Measurements from ENCODE around the gene SH2D4B.

DNA sequence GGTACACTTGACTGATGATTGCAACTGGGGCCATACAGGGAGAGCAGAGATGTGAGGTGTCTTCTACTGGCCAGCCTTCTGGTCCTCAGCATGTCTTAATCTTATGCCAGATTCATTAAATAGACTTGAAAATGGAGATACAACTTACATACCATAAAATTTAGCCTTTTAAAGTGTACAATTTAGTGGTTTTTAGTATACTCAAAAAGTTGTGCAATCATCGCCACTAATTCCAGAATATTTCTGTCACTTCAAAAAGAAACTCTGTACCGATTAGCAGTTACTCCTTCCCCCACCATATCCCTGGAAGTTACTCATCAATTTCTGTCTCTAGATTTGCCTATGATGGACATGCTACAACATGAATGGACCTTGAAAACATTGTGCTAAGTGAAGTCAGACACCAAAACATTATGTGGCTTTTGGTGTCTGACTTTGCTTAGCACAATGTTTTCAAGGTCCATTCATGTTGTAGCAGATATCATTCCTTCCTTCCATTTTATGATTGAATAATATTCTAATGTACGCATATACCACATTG lies 53.0 kb downstream of the SH2D4B start:
- TF ChIP-seq, protein P1, sequence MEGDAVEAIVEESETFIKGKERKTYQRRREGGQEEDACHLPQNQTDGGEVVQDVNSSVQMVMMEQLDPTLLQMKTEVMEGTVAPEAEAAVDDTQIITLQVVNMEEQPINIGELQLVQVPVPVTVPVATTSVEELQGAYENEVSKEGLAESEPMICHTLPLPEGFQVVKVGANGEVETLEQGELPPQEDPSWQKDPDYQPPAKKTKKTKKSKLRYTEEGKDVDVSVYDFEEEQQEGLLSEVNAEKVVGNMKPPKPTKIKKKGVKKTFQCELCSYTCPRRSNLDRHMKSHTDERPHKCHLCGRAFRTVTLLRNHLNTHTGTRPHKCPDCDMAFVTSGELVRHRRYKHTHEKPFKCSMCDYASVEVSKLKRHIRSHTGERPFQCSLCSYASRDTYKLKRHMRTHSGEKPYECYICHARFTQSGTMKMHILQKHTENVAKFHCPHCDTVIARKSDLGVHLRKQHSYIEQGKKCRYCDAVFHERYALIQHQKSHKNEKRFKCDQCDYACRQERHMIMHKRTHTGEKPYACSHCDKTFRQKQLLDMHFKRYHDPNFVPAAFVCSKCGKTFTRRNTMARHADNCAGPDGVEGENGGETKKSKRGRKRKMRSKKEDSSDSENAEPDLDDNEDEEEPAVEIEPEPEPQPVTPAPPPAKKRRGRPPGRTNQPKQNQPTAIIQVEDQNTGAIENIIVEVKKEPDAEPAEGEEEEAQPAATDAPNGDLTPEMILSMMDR (IDR thresholded peaks at IDR 0.05): no peak
- TF ChIP-seq POLR2A (IDR thresholded peaks at IDR 0.05): no peak
